SH-SY5Y (cell line): ENCODE data around the gene MSH5.
A peak's percentile ranks its signal among the peaks of the same experiment; 100 is the strongest.

ENCODE experiments used
- GATA2 ChIP-seq: IDR thresholded peaks from 2 replicates; pipeline ENCODE4 v1.6.1; 2011; ENCODE audit warnings: mild to moderate bottlenecking, low read depth, low read length
- GATA3 ChIP-seq: IDR thresholded peaks from 2 replicates; pipeline ENCODE4 v1.6.1; 2011; ENCODE audit warnings: low read depth, mild to moderate bottlenecking, low read length, moderate library complexity

The MSH5 gene

GRCh38 chr6:31805939-31806469 is 66.2 kb downstream of the MSH5 start:
- TF ChIP-seq GATA3 (no peak), GATA2 (no peak)

DNA sequence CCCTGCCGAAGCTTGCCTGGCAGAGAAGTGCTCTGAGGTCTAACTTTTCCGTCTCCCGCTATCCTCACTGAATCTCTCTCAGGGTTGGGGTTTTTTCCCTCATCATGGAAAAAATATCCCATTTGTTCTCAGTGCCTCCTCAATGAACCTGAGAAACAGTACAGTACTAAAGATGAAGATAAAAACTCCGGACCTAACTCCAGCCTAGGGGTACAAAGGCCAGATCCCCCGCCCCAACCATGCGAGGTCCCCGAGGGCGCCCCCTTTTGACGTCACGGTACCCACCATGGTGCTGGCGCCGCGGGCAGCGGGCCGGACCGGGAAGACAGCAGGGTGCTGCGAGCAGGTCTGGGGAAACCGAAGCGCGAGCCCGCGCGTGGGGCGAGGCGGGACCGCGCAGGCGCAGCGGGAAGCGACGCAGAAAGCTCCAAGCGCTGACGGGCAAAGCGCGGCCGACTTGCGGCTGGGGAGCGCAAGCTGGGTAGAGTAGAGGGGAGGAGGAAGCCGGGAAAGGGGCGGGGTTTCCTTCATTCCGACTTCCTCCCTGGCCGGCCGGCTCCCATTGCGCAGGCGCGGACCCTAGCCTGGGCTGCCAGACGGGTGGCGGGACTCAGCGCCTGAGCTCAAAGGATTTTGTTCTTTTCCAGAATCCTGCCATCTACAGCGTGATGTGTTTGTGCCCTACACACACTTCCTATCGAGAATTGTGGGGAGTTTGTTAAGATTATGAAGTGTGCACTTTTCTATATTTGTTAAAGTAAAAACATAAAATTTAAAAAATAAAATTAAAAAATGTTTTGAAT is 66.9 kb downstream of the MSH5 start, which contains the start of gene LSM2:
Gene LSM2, minus strand, starts transcription at position 497 of the 803 bp plus-strand sequence. Its CDS starts 209 bp downstream, at position 288.
- TF ChIP-seq GATA3 (no peak), GATA2 (0 out of 2 replicates have a peak, but pooled peaks have one; percentile 13)

GRCh38 chr6:31811645-31812044 is 71.8 kb downstream of the MSH5 start:
- no peak for TF ChIP-seq GATA2
- TF ChIP-seq GATA3 = no peak
